G401.6 (cell line): ENCODE measurements around the gene POM121C.
"Not testable (repeated sequence)": the region's sequence is repeated elsewhere in the genome, so short reads cannot be mapped to it uniquely, and the experiment has no call there.

Experiments used
- FAIRE-seq: peaks from 2 replicates; lab custom pipeline; 2012; peaks lifted over from hg19 to GRCh38; lab: Jason Lieb, UNC

The POM121C gene

GRCh38 chr7:75374519-75375317 is 111.4 kb downstream of the POM121C start:
- FAIRE-seq, result not testable (repeated sequence)

- not testable (repeated sequence) for FAIRE-seq
Observed at GRCh38 chr7:75374144-75374518, 112.0 kb downstream of the POM121C start.

GRCh38 chr7:75367313-75367712 is 118.8 kb downstream of the POM121C start:
- not testable (repeated sequence) for FAIRE-seq
